AG04449 (cell line): ENCODE data around the gene PRMT3.
"Not testable (repeated sequence)": the region's sequence is repeated elsewhere in the genome, so short reads cannot be mapped to it uniquely, and the experiment has no call there.

Experiments
- CTCF ChIA-PET: fragments of 350-600 bp; formaldehyde crosslinking; extraction: SDS; loops from one replicate; lab custom pipeline; 2021; ENCODE audit warnings: antibody characterized with exemption; lab: Yijun Ruan, JAX
- POLR2A ChIA-PET: fragments of 400-600, 350-600 bp; formaldehyde crosslinking; extraction: SDS; loops from one replicate; lab custom pipeline; 2020; ENCODE audit warnings: antibody characterized with exemption, inconsistent platforms; lab: Yijun Ruan, JAX
- DNase-seq: peaks from one replicate; pipeline ENCODE4 v3.0.0-alpha.2; 2010; ENCODE audit warnings: low read depth, low spot score
- H3K4me3 ChIP-seq: 2 replicates; pipeline ENCODE4 v1.5.1; 2011; ENCODE audit warnings: low read depth, mild to moderate bottlenecking, control low read depth, low read length
- CTCF ChIP-seq: IDR thresholded peaks from one replicate; pipeline ENCODE4 v1.5.1; 2011; ENCODE audit warnings: mild to moderate bottlenecking, moderate library complexity, low read length, control low read depth, inconsistent platforms; ENCODE audit not compliant: insufficient read depth; ENCODE audit errors: missing control alignments

The PRMT3 gene

DNA sequence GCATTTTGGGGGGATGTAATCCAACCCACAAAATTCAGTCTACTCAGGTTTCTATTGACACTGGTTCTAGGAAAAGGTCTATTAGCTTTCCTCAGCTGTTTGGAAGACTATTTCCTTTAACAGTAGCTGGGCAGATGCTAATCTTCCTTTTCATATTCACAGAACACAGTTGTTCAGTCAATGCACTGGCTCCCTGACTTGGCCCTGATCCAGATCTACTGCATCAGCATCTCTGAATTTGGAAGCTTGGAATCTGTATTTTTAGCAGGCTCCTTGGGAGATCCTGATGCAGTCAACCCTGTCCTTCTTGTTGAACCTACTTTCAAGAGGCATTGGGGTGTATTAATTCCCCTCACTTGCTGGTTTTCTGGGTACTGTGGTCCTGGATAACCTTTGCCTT, 17.7 kb upstream of the PRMT3 start:
- TF ChIP-seq CTCF = no peak
- DNase-seq = no peak
- no peak overlapping the region for H3K4me3 ChIP-seq
- POLR2A ChIA-PET = no interaction called here
- CTCF ChIA-PET = interaction anchor here (1.4 to 8.3 kb wide), 2 partner anchors 16 to 417 kb away, joined by 3 to 80 read pairs; no protein-coding TSS in a partner anchor

DNA sequence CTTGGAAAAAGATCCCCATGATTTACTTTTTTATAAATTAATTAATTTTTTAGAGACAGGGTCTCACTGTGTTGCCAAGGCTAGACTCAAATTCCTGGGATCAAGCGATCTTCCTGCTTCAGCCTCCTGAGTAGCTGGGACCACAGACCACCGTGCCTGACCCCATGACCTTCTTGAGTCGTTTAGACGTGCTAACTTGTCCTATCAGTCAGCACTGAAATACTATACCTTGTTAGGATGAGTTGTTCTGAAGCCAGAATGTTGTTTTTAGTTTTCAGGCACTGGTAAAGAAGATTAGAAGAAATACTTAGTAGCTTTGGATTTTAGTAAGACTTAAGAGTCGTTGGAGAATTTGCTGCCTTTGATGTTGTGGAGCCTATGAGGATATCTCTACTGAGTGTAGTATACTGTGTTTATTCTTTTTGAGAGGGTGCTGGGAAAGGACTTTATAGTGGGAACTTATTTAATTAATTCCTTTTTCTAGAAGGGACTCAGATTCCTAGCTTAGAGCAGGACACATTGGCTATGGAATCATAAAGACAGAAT, 15.4 kb upstream of the PRMT3 start:
- CTCF ChIA-PET = interaction anchor here (0.6 to 1.8 kb wide), 8 partner anchors 8 to 19 kb away, joined by 3 to 7 read pairs (median 4); no protein-coding TSS in a partner anchor
- no peak for DNase-seq
- POLR2A ChIA-PET = no interaction called here
- no peak overlapping the region for H3K4me3 ChIP-seq
- TF ChIP-seq CTCF = no peak

DNA sequence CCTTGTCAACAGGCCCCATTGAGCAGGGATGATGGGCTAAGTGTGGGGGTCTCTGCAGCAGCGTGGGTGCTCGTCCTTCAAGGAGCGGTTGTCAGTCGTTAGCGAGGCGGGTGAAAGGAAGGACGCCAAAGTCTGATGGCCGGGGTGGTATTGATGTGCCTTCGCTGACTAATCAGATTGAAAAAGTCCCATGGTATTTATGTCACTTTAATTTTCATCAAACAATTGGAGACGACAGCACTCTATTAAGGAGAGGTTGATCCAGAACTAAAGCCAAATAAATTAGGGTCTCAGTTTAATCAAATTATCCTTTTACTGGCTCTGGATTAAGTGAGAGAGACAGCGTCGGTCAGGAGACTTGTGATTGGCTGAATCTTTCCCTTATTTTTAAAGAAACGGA, 14.4 kb upstream of the PRMT3 start:
- ChIA-PET CTCF (interaction anchor here (1.1 to 1.8 kb wide), 5 partner anchors 9 to 20 kb away, joined by 3 to 7 read pairs (median 6); no protein-coding TSS in a partner anchor), POLR2A (no interaction called here)
- TF ChIP-seq CTCF = no peak
- no peak for DNase-seq
- no peak overlapping the region for H3K4me3 ChIP-seq

- H3K4me3 ChIP-seq = no peak overlapping the region
- no peak for DNase-seq
- POLR2A ChIA-PET = no interaction called here
- TF ChIP-seq CTCF = no peak
- CTCF ChIA-PET = interaction anchor here (0.7 to 1.2 kb wide), 4 partner anchors 11 to 236 kb away, joined by 3 to 4 read pairs (median 3); no protein-coding TSS in a partner anchor
Observed at GRCh38 chr11:20373568-20374209, 13.8 kb upstream of the PRMT3 start.

GRCh38 chr11:20374741-20375300, 12.7 kb upstream of the PRMT3 start:
- no peak overlapping the region for H3K4me3 ChIP-seq
- CTCF ChIA-PET = interaction anchor here (0.7 to 1.2 kb wide), 4 partner anchors 10 to 235 kb away, joined by 3 to 4 read pairs (median 3); no protein-coding TSS in a partner anchor
- DNase-seq = no peak
- POLR2A ChIA-PET = no interaction called here
- TF ChIP-seq CTCF = no peak

GRCh38 chr11:20376162-20376730, 11.3 kb upstream of the PRMT3 start:
- CTCF ChIA-PET = interaction anchor here (1.1 kb wide), 1 partner anchor 11 kb away, joined by 3 read pairs; no protein-coding TSS in a partner anchor
- POLR2A ChIA-PET = no interaction called here
- no peak for TF ChIP-seq CTCF
- no peak overlapping the region for H3K4me3 ChIP-seq
- DNase-seq = no peak

- POLR2A ChIA-PET = not testable (repeated sequence)
Observed at GRCh38 chr11:20385996-20386395, 1.5 kb upstream of the PRMT3 start.

More at GRCh38 chr11:20385996-20386395, 1.5 kb upstream of the PRMT3 start:
- CTCF ChIA-PET = interaction anchor here (1.1 to 1.5 kb wide), 6 partner anchors 8 to 457 kb away, joined by 3 to 10 read pairs (median 4); partner anchors contain the start of gene HTATIP2
- not testable (repeated sequence) for H3K4me3 ChIP-seq, DNase-seq
